ENCODE results near the gene CTU2.
"Not testable (repeated sequence)": the region's sequence is repeated elsewhere in the genome, so short reads cannot be mapped to it uniquely, and the experiment has no call there.

CTU2 gene

DNA sequence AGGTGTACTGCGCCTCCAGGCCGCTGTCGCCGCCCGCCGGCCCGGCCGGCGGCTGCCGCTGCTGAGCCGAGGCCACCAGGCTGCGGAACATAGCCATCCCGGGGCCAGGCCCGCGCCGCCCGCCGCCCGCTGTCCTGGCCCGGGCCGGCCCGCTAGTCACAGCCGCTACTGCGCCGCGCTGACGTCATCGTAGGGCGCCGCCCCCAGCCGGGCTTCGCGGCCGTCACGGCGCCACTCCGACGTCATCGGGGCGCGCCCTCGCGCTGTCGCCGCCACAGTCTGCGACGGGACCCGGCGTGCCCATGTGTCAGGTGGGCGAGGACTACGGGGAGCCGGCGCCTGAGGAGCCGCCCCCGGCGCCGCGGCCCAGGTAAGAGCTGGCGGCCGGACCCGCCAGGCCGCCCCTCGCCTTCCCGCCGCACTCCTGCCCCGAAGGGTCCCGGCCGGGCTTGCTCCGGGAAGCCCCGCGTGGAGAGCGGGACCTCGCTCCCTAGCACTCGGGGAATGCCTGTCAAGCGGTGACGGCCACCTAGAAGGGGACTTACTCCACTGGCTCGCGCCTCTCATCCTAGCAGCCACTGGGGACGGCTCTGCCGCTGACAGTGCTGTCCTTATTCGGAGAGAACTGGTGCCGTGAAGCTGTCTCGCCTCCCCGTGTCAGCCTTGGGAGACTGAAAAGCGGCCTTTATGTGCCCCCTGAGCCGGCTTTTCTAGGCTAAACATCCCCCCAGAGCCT, at the start of gene CTU2, which contains the start of gene RNF166:
CTU2 (plus strand) TSS at position 275 of the 736 bp plus-strand sequence; CDS start at position 303, 28 bp downstream.
RNF166 (minus strand) TSS at position 180 of the 736 bp plus-strand sequence; CDS start at position 97, 83 bp downstream.
- H3K27me3 ChIP-seq (ENCODE audit: control insufficient read depth, insufficient read depth, low read length) = no peaks in the 10 kb centered on the region
- H3K4me1 ChIP-seq (ENCODE audit: control insufficient read depth, insufficient read depth, low read length) = peaks cover 4% of the 10 kb centered on the region
- H3K36me3 ChIP-seq (ENCODE audit: control insufficient read depth, insufficient read depth, low read length) = peaks cover 4% of the 10 kb centered on the region

DNA sequence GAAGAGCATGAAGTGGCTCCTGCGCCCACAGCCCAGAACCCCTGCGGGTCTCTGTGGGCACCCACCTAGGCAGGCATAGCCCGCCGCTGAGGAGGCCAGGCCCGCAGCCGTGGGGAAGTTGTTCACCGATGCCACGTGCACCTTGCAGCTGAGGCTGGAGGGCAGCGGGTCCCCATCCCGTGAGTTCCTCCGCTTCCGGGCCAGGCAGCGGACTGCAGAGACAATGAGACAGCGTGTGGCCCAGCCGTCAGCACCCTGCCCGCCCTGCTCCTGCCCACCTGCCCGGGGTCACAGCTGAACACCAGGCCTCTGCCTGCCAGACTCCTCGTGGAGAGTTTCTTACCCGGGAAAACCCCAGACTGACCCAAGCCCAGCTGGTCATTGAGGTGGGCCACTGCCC, 48.9 kb upstream of the CTU2 start:
- no peak overlapping the region for H3K9ac ChIP-seq (ENCODE audit: low read depth, low read length)
- H3K36me3 ChIP-seq (ENCODE audit: control insufficient read depth, insufficient read depth, low read length) = peaks cover 26% of the 10 kb centered on the region
- H3K4me1 ChIP-seq (ENCODE audit: control insufficient read depth, insufficient read depth, low read length) = peaks cover 2% of the 10 kb centered on the region
- no peaks in the 10 kb centered on the region for H3K9me3 ChIP-seq (ENCODE audit: control insufficient read depth, insufficient read depth, low read length)
- H3K27me3 ChIP-seq (ENCODE audit: control insufficient read depth, insufficient read depth, low read length) = no peaks in the 10 kb centered on the region
- no peak overlapping the region for H3K4me3 ChIP-seq (ENCODE audit: low read depth, low read length)

More for the DNA sequence above, at the start of gene CTU2, which contains the start of gene RNF166:
- Histone ChIP-seq H3K9me3 (ENCODE audit: control insufficient read depth, insufficient read depth, low read length) (no peaks in the 10 kb centered on the region), H3K9ac (ENCODE audit: low read depth, low read length) (peak within 1 kb of the TSS; percentile 74), H3K4me3 (ENCODE audit: low read depth, low read length) (peak within 1 kb of the TSS; percentile 98)

DNA sequence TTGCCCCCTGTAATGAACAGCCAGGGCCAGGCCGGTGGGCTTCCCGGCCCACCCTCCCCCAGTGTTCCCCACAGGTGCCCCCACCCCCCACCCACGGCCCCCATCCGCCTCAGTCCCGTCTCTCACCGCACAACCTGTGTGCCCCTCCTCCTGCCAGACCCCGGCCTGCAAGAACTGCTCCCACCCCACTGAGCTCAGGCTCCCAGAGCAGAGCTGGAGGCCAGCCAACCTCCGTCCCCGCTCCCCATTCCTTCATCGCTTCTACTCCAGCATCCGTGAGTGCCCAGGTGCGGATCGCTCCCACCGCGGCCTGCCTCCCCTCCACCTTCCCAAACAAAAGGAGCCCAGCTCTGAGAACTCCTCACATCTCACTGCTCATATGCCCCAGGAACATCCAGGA, 47.6 kb upstream of the CTU2 start:
- peaks cover 24% of the 10 kb centered on the region for H3K36me3 ChIP-seq (ENCODE audit: control insufficient read depth, insufficient read depth, low read length)

DNA sequence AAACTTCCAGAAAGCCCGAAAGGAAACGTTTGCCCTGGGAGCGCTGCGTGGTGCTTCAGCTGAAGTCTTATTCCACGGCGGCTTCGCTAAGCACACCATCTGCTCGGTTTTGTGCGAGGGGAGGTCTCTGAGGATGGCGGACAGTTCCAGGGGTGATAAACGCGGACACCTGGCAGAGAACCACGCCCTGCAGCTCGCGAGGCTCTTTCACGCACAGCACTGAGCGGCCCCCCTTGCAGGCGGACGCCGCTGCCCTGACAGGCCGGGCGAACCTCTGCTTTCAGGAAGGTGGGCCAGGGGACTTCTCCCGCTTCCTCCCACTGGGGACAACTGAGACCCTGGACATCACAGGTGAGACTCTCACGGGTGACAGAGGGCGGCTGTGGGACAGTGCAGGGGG, 47.1 kb upstream of the CTU2 start:
- Histone ChIP-seq H3K36me3 (ENCODE audit: control insufficient read depth, insufficient read depth, low read length) (peaks cover 21% of the 10 kb centered on the region), H3K4me3 (ENCODE audit: low read depth, low read length) (no peak overlapping the region), H3K4me1 (ENCODE audit: control insufficient read depth, insufficient read depth, low read length) (peaks cover 2% of the 10 kb centered on the region), H3K9ac (ENCODE audit: low read depth, low read length) (no peak overlapping the region), H3K27me3 (ENCODE audit: control insufficient read depth, insufficient read depth, low read length) (no peaks in the 10 kb centered on the region), H3K9me3 (ENCODE audit: control insufficient read depth, insufficient read depth, low read length) (no peaks in the 10 kb centered on the region)

More for the DNA sequence above, 47.6 kb upstream of the CTU2 start:
- Histone ChIP-seq H3K27me3 (ENCODE audit: control insufficient read depth, insufficient read depth, low read length) (no peaks in the 10 kb centered on the region), H3K9me3 (ENCODE audit: control insufficient read depth, insufficient read depth, low read length) (no peaks in the 10 kb centered on the region), H3K4me3 (ENCODE audit: low read depth, low read length) (no peak overlapping the region), H3K4me1 (ENCODE audit: control insufficient read depth, insufficient read depth, low read length) (peaks cover 2% of the 10 kb centered on the region), H3K9ac (ENCODE audit: low read depth, low read length) (no peak overlapping the region)

DNA sequence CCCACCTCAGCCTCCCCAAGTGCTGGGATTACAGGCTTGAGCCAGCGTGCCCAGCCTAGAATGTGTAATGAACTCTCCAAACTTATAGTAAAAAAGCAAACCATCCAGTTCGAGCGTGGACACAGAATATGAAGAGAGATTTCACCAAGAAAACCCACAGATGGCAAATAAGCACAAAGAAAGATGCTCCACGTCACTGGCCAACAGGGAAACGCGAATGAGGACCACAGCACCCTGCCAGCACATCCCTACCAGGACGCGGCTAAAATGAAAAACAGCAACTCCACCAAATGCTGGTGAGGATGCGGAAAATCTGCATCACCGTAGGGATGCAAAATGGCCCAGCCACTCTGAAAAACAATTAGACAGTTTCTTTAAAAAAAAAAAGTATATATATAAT, 44.8 kb upstream of the CTU2 start:
- H3K9ac ChIP-seq (ENCODE audit: low read depth, low read length) = no peak overlapping the region
- no peaks in the 10 kb centered on the region for H3K9me3 ChIP-seq (ENCODE audit: control insufficient read depth, insufficient read depth, low read length)
- peaks cover 5% of the 10 kb centered on the region for H3K36me3 ChIP-seq (ENCODE audit: control insufficient read depth, insufficient read depth, low read length)
- no peak overlapping the region for H3K4me3 ChIP-seq (ENCODE audit: low read depth, low read length)
- no peaks in the 10 kb centered on the region for H3K27me3 ChIP-seq (ENCODE audit: control insufficient read depth, insufficient read depth, low read length)
- H3K4me1 ChIP-seq (ENCODE audit: control insufficient read depth, insufficient read depth, low read length) = peaks cover 2% of the 10 kb centered on the region

DNA sequence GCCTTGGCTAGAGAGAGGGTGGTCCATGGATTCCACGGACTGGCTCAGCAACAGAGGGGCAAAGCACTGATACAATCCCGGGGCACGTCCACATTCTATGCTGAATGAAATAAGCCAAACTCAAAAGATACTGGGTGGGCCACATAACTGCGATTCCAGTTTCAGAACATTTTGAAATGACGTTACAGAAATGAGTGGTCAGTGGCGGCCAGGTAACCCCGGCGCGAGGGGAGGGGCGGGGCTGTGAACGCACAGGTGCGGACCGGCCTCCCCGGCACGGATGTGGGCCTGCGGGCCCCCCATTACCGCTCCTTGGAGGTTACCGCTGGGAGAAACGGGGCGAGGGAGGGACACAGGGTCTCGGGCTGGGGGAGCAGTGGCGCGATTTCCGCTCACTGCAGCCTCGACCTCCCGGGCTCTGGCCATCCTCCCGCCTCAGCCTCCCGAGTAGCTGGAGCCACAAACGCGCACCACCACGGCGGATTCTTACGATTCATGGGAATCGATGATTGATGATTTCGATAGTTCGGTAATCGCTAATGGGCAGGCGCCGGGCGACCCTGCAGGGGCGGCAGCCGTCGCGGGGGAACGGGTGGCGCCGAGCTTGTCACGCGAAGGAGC, 44.0 kb upstream of the CTU2 start:
- H3K27me3 ChIP-seq (ENCODE audit: control insufficient read depth, insufficient read depth, low read length) = no peaks in the 10 kb centered on the region
- peaks cover 7% of the 10 kb centered on the region for H3K36me3 ChIP-seq (ENCODE audit: control insufficient read depth, insufficient read depth, low read length)
- no peaks in the 10 kb centered on the region for H3K9me3 ChIP-seq (ENCODE audit: control insufficient read depth, insufficient read depth, low read length)
- peak overlapping the region; percentile 24 for H3K9ac ChIP-seq (ENCODE audit: low read depth, low read length)
- H3K4me3 ChIP-seq (ENCODE audit: low read depth, low read length) = peak overlapping the region; percentile 81
- H3K4me1 ChIP-seq (ENCODE audit: control insufficient read depth, insufficient read depth, low read length) = peaks cover 2% of the 10 kb centered on the region

DNA sequence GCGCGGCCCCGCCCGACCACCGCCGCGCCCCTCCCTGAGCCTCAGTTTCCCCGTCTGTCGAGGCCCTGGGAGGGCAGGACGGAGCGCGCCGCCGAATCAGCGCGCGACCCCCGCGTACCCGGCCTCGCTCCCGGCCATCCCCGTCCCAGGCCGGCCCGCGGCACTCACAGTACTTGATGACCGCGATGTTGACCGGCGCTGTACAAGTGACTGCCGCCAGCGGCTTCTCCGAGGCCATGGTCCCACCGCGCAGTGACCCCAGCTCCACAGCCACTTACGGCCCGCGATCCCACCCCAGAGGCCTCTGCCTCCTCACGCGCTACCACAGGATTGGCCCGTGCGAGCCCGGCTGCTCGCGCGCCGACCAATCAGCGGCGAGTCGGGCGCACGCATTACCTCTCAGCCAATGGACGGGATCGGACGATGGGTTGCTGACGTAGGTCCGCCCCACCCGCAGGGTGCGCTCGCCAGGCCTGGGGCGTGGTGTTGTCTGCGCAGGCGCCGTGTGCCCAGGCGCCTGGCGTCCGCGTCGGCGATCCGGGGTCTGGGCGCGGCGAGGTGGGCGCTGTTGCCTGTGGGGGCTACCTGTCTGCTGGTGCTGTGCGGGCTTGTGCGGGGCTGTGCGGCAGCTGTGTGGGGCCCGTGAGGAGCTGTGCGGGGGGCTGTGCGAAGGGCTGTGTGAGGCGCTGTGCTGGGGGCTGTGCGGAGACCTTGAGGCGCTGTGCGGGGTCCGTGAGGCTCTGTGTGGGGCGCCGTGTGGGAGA, 43.3 kb upstream of the CTU2 start, which contains the start of gene MVD:
MVD (minus strand) TSS at position 249 of the 764 bp plus-strand sequence; CDS start at position 238, 11 bp downstream.
- peaks cover 2% of the 10 kb centered on the region for H3K4me1 ChIP-seq (ENCODE audit: control insufficient read depth, insufficient read depth, low read length)
- peak within 1 kb of the TSS; percentile 65 for H3K9ac ChIP-seq (ENCODE audit: low read depth, low read length)
- H3K36me3 ChIP-seq (ENCODE audit: control insufficient read depth, insufficient read depth, low read length) = peaks cover 4% of the 10 kb centered on the region
- H3K27me3 ChIP-seq (ENCODE audit: control insufficient read depth, insufficient read depth, low read length) = no peaks in the 10 kb centered on the region
- peak within 1 kb of the TSS; percentile 81 for H3K4me3 ChIP-seq (ENCODE audit: low read depth, low read length)
- H3K9me3 ChIP-seq (ENCODE audit: control insufficient read depth, insufficient read depth, low read length) = no peaks in the 10 kb centered on the region

DNA sequence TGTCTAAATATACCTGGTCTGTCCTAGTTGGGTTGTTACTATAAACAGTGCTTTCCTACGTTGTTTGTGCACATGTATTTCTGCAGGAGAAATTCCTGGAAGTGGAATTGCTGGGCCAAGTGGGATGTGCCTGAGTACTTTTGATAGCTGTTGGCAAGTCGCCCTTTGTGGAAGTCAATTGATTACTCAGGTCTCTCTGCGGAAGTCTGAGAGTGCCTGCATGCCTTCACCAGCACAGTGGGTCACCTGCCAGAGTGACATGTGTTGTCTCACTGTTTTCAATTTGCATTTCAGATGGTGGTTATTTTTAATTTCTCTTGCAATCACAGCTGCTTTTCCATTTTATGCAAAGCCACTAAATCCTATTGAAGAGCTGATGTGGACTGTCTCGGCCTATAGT, 41.2 kb upstream of the CTU2 start:
- Histone ChIP-seq H3K9me3 (ENCODE audit: control insufficient read depth, insufficient read depth, low read length) (no peaks in the 10 kb centered on the region), H3K27me3 (ENCODE audit: control insufficient read depth, insufficient read depth, low read length) (no peaks in the 10 kb centered on the region), H3K36me3 (ENCODE audit: control insufficient read depth, insufficient read depth, low read length) (peaks cover 2% of the 10 kb centered on the region), H3K4me3 (ENCODE audit: low read depth, low read length) (no peak overlapping the region), H3K9ac (ENCODE audit: low read depth, low read length) (no peak overlapping the region), H3K4me1 (ENCODE audit: control insufficient read depth, insufficient read depth, low read length) (peaks cover 2% of the 10 kb centered on the region)

DNA sequence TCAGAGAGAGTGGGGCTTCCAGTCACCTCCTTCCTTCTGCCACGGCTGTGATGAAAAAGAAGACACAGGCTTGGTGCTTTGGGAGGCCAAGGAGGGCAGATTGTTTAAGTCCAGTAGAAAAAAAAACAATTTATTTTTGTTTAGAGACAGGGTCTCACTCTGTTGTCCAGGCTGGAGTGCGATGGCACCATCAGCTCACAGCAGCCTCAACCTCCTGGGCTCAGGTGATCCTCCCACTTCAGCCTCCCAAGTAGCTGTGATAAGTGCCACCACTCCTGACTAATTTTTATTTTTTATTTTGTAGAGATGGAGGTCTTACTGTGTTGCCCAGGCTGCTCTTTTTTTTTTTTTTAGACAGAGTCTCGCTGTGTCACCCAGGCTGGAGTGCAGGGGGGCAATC, 40.7 kb upstream of the CTU2 start:
- Histone ChIP-seq H3K27me3 (ENCODE audit: control insufficient read depth, insufficient read depth, low read length) (no peaks in the 10 kb centered on the region), H3K9me3 (ENCODE audit: control insufficient read depth, insufficient read depth, low read length) (no peaks in the 10 kb centered on the region), H3K4me1 (ENCODE audit: control insufficient read depth, insufficient read depth, low read length) (peaks cover 2% of the 10 kb centered on the region), H3K36me3 (ENCODE audit: control insufficient read depth, insufficient read depth, low read length) (peaks cover 2% of the 10 kb centered on the region), H3K4me3 (ENCODE audit: low read depth, low read length) (no peak overlapping the region), H3K9ac (ENCODE audit: low read depth, low read length) (no peak overlapping the region)

DNA sequence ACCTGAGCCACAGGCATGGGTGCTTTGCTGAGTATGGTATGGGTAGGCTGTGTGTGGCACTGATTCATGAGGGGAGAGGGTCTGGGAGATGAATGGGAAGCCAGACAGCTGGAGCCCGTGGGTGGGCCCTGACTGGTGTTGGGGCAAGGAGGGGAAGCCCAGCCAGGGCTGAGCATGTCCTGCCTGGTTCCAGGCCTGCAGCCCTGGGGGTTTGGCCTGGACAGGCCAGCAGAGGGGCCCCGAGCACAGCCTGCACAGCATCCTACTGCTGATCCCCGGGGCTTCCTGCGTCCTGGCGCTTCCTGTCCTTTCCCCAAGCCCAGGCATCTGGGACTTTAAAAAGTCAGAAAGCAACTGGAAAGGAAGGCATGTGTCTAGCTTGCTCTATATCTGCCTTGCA, 38.8 kb upstream of the CTU2 start:
- Histone ChIP-seq H3K27me3 (ENCODE audit: control insufficient read depth, insufficient read depth, low read length) (no peaks in the 10 kb centered on the region), H3K4me3 (ENCODE audit: low read depth, low read length) (no peak overlapping the region), H3K9ac (ENCODE audit: low read depth, low read length) (no peak overlapping the region), H3K9me3 (ENCODE audit: control insufficient read depth, insufficient read depth, low read length) (no peaks in the 10 kb centered on the region), H3K4me1 (ENCODE audit: control insufficient read depth, insufficient read depth, low read length) (no peaks in the 10 kb centered on the region), H3K36me3 (ENCODE audit: control insufficient read depth, insufficient read depth, low read length) (peaks cover 2% of the 10 kb centered on the region)

DNA sequence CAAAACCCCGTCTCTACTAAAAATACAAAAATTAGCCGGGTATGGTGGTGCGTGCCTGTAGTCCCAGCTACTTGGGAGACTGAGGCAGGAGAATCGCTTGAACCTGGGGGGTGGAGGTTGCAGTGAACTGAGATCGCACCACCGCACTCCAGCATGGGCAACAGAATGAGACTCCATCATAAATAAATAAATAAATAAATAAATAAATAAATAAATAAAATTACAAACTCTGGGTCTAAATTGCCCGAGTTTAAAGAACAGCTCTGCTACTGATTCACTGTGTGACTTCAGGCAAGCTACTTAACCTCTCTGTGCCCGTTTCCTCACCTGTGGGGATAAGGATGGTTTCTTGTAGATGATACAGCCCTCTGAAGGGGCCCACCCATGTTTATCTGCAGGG, 36.8 kb upstream of the CTU2 start:
- not testable (repeated sequence) for H3K27me3 ChIP-seq (ENCODE audit: control insufficient read depth, insufficient read depth, low read length); H3K4me3 ChIP-seq (ENCODE audit: low read depth, low read length); H3K9me3 ChIP-seq (ENCODE audit: control insufficient read depth, insufficient read depth, low read length); H3K9ac ChIP-seq (ENCODE audit: low read depth, low read length); H3K36me3 ChIP-seq (ENCODE audit: control insufficient read depth, insufficient read depth, low read length); H3K4me1 ChIP-seq (ENCODE audit: control insufficient read depth, insufficient read depth, low read length)

Data from iPS-15b (cell line).